IMR-90 (cell line): Measurements from ENCODE around the gene RBM46. TPM values are rescaled to one million over a fixed set of nuclear protein-coding genes. Genes with fewer than 3 reads are reported as not detected.

Source experiments
- ATAC-seq: fragments of 200-7000 bp; cut with Tn5 transposase; 2 replicates; pipeline ENCODE4 v1.9.1; 2020; ENCODE audit warnings: low read depth, mild to moderate bottlenecking, moderate library complexity
- BruUV-seq: library from RNA; stranded (reverse); fragments of 400-500 nt; replicated peaks from 2 replicates; lab custom pipeline; 2021; lab: Mats Ljungman, UMichigan
- CTCF ChIA-PET: fragments of 300-600 bp; formaldehyde crosslinking; extraction: SDS; loops from one replicate; lab custom pipeline; 2021; ENCODE audit warnings: antibody characterized with exemption; lab: Yijun Ruan, JAX
- POLR2A ChIA-PET: fragments of 300-600 bp; sonication (Branson Sonifier 250); formaldehyde crosslinking; loops from one replicate; lab custom pipeline; 2022; ENCODE audit warnings: antibody characterized with exemption; ENCODE audit not compliant: unreplicated experiment; lab: Charles Lee
- DNase-seq: peaks from one replicate; pipeline ENCODE4 v3.0.0; 2013
- H2AFZ ChIP-seq: replicated peaks from 2 replicates; pipeline ENCODE3; 2013; ENCODE audit warnings: low read length, mild to moderate bottlenecking; ENCODE audit not compliant: poor library complexity
- H2AK5ac ChIP-seq: 2 replicates; pipeline ENCODE4 v1.6.1; 2013; ENCODE audit warnings: low read depth, low read length, inconsistent platforms
- H2AK9ac ChIP-seq: replicated peaks from 2 replicates; pipeline ENCODE3; 2013; ENCODE audit warnings: mild to moderate bottlenecking, low read depth, low read length, moderate library complexity; ENCODE audit not compliant: poor library complexity
- H2BK120ac ChIP-seq: 2 replicates; pipeline ENCODE4 v1.6.1; 2013; ENCODE audit warnings: low read depth, low read length, inconsistent platforms
- H2BK15ac ChIP-seq: 3 replicates; pipeline ENCODE4 v1.6.1; 2013; ENCODE audit warnings: low read depth, low read length, inconsistent platforms
- H2BK20ac ChIP-seq: 2 replicates; pipeline ENCODE4 v1.6.1; 2013; ENCODE audit warnings: low read depth, mild to moderate bottlenecking, inconsistent platforms, low read length, moderate library complexity
- H2BK5ac ChIP-seq: 2 replicates; pipeline ENCODE4 v1.6.1; 2013; ENCODE audit warnings: mild to moderate bottlenecking, low read depth, low read length, inconsistent platforms; ENCODE audit not compliant: poor library complexity, severe bottlenecking
- H3K14ac ChIP-seq: replicated peaks from 2 replicates; pipeline ENCODE4 v1.6.1; 2013; ENCODE audit warnings: low read depth, low read length, inconsistent platforms
- H3K18ac ChIP-seq: 2 replicates; pipeline ENCODE4 v1.6.1; 2013; ENCODE audit warnings: low read depth, low read length, control low read depth
- H3K23ac ChIP-seq: 2 replicates; pipeline ENCODE4 v1.6.1; 2013; ENCODE audit warnings: low read depth, low read length, inconsistent platforms
- H3K27ac ChIP-seq: 2 replicates; pipeline ENCODE4 v1.5.1; 2013; ENCODE audit warnings: mild to moderate bottlenecking, control low read depth, low read length; ENCODE audit not compliant: insufficient read depth
- H3K27me3 ChIP-seq: 2 replicates; pipeline ENCODE4 v1.6.1; 2013; ENCODE audit warnings: low read length; ENCODE audit not compliant: control insufficient read depth, insufficient read depth
- H3K36me3 ChIP-seq: 2 replicates; pipeline ENCODE4 v1.6.1; 2013; ENCODE audit warnings: low read length, mixed read lengths; ENCODE audit not compliant: control insufficient read depth, insufficient read depth
- H3K4ac ChIP-seq: 2 replicates; pipeline ENCODE4 v1.6.1; 2013; ENCODE audit warnings: low read depth, low read length, inconsistent platforms
- H3K4me1 ChIP-seq: 2 replicates; pipeline ENCODE4 v1.6.1; 2013; ENCODE audit warnings: low read length, mixed read lengths; ENCODE audit not compliant: control insufficient read depth, insufficient read depth
- H3K4me2 ChIP-seq: 2 replicates; pipeline ENCODE4 v1.6.1; 2013; ENCODE audit warnings: low read depth, mild to moderate bottlenecking, control low read depth, low read length, moderate library complexity
- H3K4me3 ChIP-seq: 2 replicates; pipeline ENCODE4 v1.5.1; 2013; ENCODE audit warnings: low read depth, mild to moderate bottlenecking, control low read depth, low read length, moderate library complexity; ENCODE audit not compliant: insufficient read depth
- H3K56ac ChIP-seq: 2 replicates; pipeline ENCODE4 v1.6.1; 2013; ENCODE audit warnings: low read length, inconsistent platforms; ENCODE audit not compliant: insufficient read depth; ENCODE audit errors: extremely low read depth
- H3K79me1 ChIP-seq, 2 experiments: 2 replicates each; pipeline ENCODE4 v1.6.1; 2013; ENCODE audit warnings: low read length in 2 of 2, inconsistent platforms in 1 of 2, low read depth in 1 of 2
- H3K9ac ChIP-seq: 2 replicates; pipeline ENCODE4 v1.6.1; 2013; ENCODE audit warnings: low read depth, low read length, control low read depth
- H3K9me1 ChIP-seq: 2 replicates; pipeline ENCODE4 v1.6.1; 2013; ENCODE audit warnings: low read length, inconsistent platforms; ENCODE audit not compliant: insufficient read depth
- H3K9me3 ChIP-seq: 2 replicates; pipeline ENCODE4 v1.6.1; 2013; ENCODE audit warnings: low read length; ENCODE audit not compliant: control insufficient read depth, insufficient read depth
- H4K20me1 ChIP-seq: 2 replicates; pipeline ENCODE4 v1.6.1; 2013; ENCODE audit warnings: low read length, inconsistent platforms; ENCODE audit not compliant: insufficient read depth
- H4K5ac ChIP-seq: 2 replicates; pipeline ENCODE4 v1.6.1; 2013; ENCODE audit warnings: mild to moderate bottlenecking, low read depth, low read length, control low read depth
- H4K8ac ChIP-seq, 2 experiments: 2 replicates each; pipeline ENCODE4 v1.6.1; 2013; ENCODE audit warnings: low read depth in 2 of 2, low read length in 2 of 2, control low read depth in 1 of 2, inconsistent platforms in 1 of 2
- H4K91ac ChIP-seq: 2 replicates; pipeline ENCODE4 v1.6.1; 2013; ENCODE audit warnings: low read depth, low read length, inconsistent platforms; ENCODE audit not compliant: insufficient read depth
- CEBPB ChIP-seq: IDR thresholded peaks from 2 replicates; pipeline ENCODE4 v1.6.1; 2012; ENCODE audit warnings: low read depth, low read length, improper control_type of control experiment
- CTCF ChIP-seq: conservative IDR thresholded peaks from 2 replicates; pipeline ENCODE4 v1.5.1; 2012; ENCODE audit warnings: mild to moderate bottlenecking, low read depth, low read length, improper control_type of control experiment
- MAZ ChIP-seq: IDR thresholded peaks from 2 replicates; pipeline ENCODE4 v1.6.1; 2012; ENCODE audit warnings: low read depth, mild to moderate bottlenecking, low read length, improper control_type of control experiment, moderate library complexity, borderline replicate concordance
- RAD21 ChIP-seq: IDR thresholded peaks from 2 replicates; pipeline ENCODE4 v1.6.1; 2012; ENCODE audit warnings: low read length, improper control_type of control experiment
- RCOR1 ChIP-seq: IDR thresholded peaks from 2 replicates; pipeline ENCODE4 v1.6.1; 2012; ENCODE audit warnings: mild to moderate bottlenecking, low read length, improper control_type of control experiment; ENCODE audit not compliant: insufficient replicate concordance
- RFX5 ChIP-seq: IDR thresholded peaks from 2 replicates; pipeline ENCODE4 v1.8.0; 2012; ENCODE audit warnings: low read depth, mild to moderate bottlenecking, low read length, moderate library complexity
- USF2 ChIP-seq: fragments of 150-350 bp; IDR thresholded peaks from 2 replicates; pipeline ENCODE4 v1.6.1; 2017; ENCODE audit warnings: mild to moderate bottlenecking, antibody characterized with exemption, low read length, low read depth
- WGBS, 2 experiments: methylation state at CpG; one replicate each; pipeline versions ENCODE4 v1.1.5 to v1.1.7; 2013; ENCODE audit warnings: missing lambda C conversion rate in 2 of 2; ENCODE audit not compliant: insufficient read length in 1 of 2; ENCODE audit errors: extremely low coverage in 2 of 2; 5-methylcytosine and 5-hydroxymethylcytosine counted together
- dilution Hi-C: fragments of 300-500 bp; cut with HindIII; formaldehyde crosslinking; loops from one replicate; pipeline ENCODE4 v1.14.3; 2018; ENCODE audit warnings: low sequenced_read_pairs; ENCODE audit not compliant: unreplicated experiment
- in situ Hi-C: fragments of 300-500 bp; cut with MboI; formaldehyde crosslinking; loops from 3 replicates; pipeline ENCODE4 v1.14.3; 2019; ENCODE audit warnings: low sequenced_read_pairs, inconsistent platforms, mixed read lengths
- intact Hi-C: fragments of 100-400 bp; cut with micrococcal nuclease; formaldehyde crosslinking; loops from 2 replicates; pipeline ENCODE4 v1.10.0; 2022
- polyA plus RNA-seq, 3 experiments: library from polyadenylated mRNA; depleted of rRNA; stranded (reverse); fragments of >200 nt; gene quantifications; 2 replicates each; pipeline ENCODE4 v1.2.3, GENCODE V29; 2012; ENCODE audit warnings: low replicate concordance in 1 of 3
- total RNA-seq: library from RNA; depleted of rRNA; stranded (reverse); fragments of >200 nt; gene quantifications from 2 replicates; pipeline ENCODE4 v1.2.3, GENCODE V29; 2012

Gene RBM46
- total and polyA plus RNA-seq, 2 of the 4 experiments (the other 2 are of a cell fraction), result not detected

GRCh38 chr4:154838155-154838554 is 57.1 kb downstream of the RBM46 start:
- H3K56ac ChIP-seq, result no peak overlapping the region
- no peak overlapping the region for H3K18ac ChIP-seq
- H2AK5ac ChIP-seq, result no peak overlapping the region
- H2BK20ac ChIP-seq, result no peak overlapping the region
- no peaks in the 10 kb centered on the region for H3K79me1 ChIP-seq
- H2AFZ ChIP-seq, result no peak overlapping the region
- H3K9ac ChIP-seq, result no peak overlapping the region
- H2BK15ac ChIP-seq, result no peak overlapping the region
- H3K36me3 ChIP-seq, result no peaks in the 10 kb centered on the region
- no peak overlapping the region for H2AK9ac ChIP-seq
- no peak overlapping the region for H2BK5ac ChIP-seq
- H3K14ac ChIP-seq, result no peak overlapping the region
- intact Hi-C loops, result no loop called here
- no peak overlapping the region for H3K27ac ChIP-seq
- ChIA-PET CTCF (no interaction called here), POLR2A (no interaction called here)
- H4K20me1 ChIP-seq, result no peaks in the 10 kb centered on the region
- H3K27me3 ChIP-seq, result no peaks in the 10 kb centered on the region
- no peak overlapping the region for H3K4me3 ChIP-seq
- ATAC-seq (no peak), DNase-seq (no peak)
- in situ Hi-C loops, result no loop called here
- no peak overlapping the region for H4K91ac ChIP-seq
- H3K4me2 ChIP-seq, result no peak overlapping the region
- dilution Hi-C loops, result no loop called here
- H2BK120ac ChIP-seq, result no peak overlapping the region
- H3K23ac ChIP-seq, result no peak overlapping the region
- WGBS, 2 experiments, result no CpG with 5 or more reads among the region's 3 CpGs
- H4K8ac ChIP-seq, result no peak overlapping the region
- TF ChIP-seq RAD21 (no peak), CTCF (no peak), MAZ (no peak), USF2 (no peak), RFX5 (no peak), RCOR1 (no peak), CEBPB (no peak)
- no peak overlapping the region for H3K4ac ChIP-seq
- no peak overlapping the region for H4K5ac ChIP-seq
- BruUV-seq, result no TSS peak
- H3K9me1 ChIP-seq, result no peaks in the 10 kb centered on the region
- H3K4me1 ChIP-seq, result no peaks in the 10 kb centered on the region
- no peaks in the 10 kb centered on the region for H3K9me3 ChIP-seq
